Sigmoid colon (tissue), 7 donors: Measurements from ENCODE around the gene FAM3B. TPM values are rescaled to one million over a fixed set of nuclear protein-coding genes. Genes with fewer than 3 reads are reported as not detected.

Experiments used
- DNase-seq: peaks from one replicate; pipeline ENCODE4 v3.0.0-alpha.2; 2019
- H3K27ac ChIP-seq, 4 donors: fragments of 200-600 bp; sonication (generic); one replicate each; pipeline ENCODE4 v1.5.1; 2016 to 2019; ENCODE audit warnings: mild to moderate bottlenecking in 1 of 4
- H3K27me3 ChIP-seq, 3 donors: fragments of 200-600 bp; sonication (generic); one replicate each; pipeline ENCODE4 v1.5.1; 2019; ENCODE audit warnings: mild to moderate bottlenecking in 1 of 3
- H3K36me3 ChIP-seq, 4 donors: fragments of 200-600 bp; sonication (generic); one replicate each; pipeline ENCODE4 v1.5.1; 2016 to 2019
- H3K4me1 ChIP-seq, 4 donors: fragments of 200-600 bp; sonication (generic); one replicate each; pipeline ENCODE4 v1.5.1; 2017 to 2019
- H3K4me3 ChIP-seq, 4 donors: fragments of 200-600 bp; sonication (generic); one replicate each; pipeline ENCODE4 v1.5.1; 2017 to 2019; ENCODE audit warnings: mild to moderate bottlenecking in 2 of 4, moderate library complexity in 1 of 4
- H3K9me3 ChIP-seq, 4 donors: fragments of 200-600 bp in 3 of 4; sonication (generic) in 3 of 4; one replicate each; pipeline versions ENCODE4 v1.5.1 to v1.6.1; 2013 to 2019
- CTCF ChIP-seq, 4 experiments: fragments of 450-650 bp in 3 of 4; fragments of 200-600 bp in 1 of 4; IDR thresholded peaks; one replicate each; pipeline ENCODE4 v1.5.1; 2016 to 2019; ENCODE audit warnings: antibody characterized with exemption in 4 of 4, mild to moderate bottlenecking in 3 of 4, moderate library complexity in 2 of 4
- EP300 ChIP-seq, 4 donors: sonication (generic); formaldehyde crosslinking; IDR thresholded peaks; one replicate each; pipeline ENCODE4 v1.6.1; 2017; ENCODE audit warnings: antibody characterized with exemption in 4 of 4
- POLR2A ChIP-seq, 2 donors: fragments of 450-650 bp; IDR thresholded peaks; one replicate each; pipeline ENCODE4 v1.6.1; 2016; ENCODE audit warnings: antibody characterized with exemption in 2 of 2, mild to moderate bottlenecking in 2 of 2, moderate library complexity in 2 of 2
- POLR2AphosphoS5 ChIP-seq, 4 donors: sonication (generic); formaldehyde crosslinking; IDR thresholded peaks; one replicate each; pipeline ENCODE4 v1.6.1; 2017; ENCODE audit warnings: antibody characterized with exemption in 4 of 4
- whole genome bisulfite sequencing, 2 donors: extraction: QIAGEN DNeasy Blood & Tissue Kit; methylation state at CpG; one replicate each; pipeline ENCODE4 v1.1.7; 2013; 5-methylcytosine and 5-hydroxymethylcytosine counted together
- intact Hi-C: fragments of 100-400 bp; cut with DNase I; formaldehyde crosslinking; loops from one replicate; pipeline ENCODE4 v1.15.1; 2023
- polyA plus RNA-seq, 3 donors: library from polyadenylated mRNA; stranded (reverse); fragments of 200-250 nt; gene quantifications; one replicate each; pipeline ENCODE4 v1.2.3, GENCODE V29; 2013
- total RNA-seq, 4 donors: library from RNA; depleted of rRNA; stranded (reverse); fragments of >200 nt; gene quantifications; one replicate each; pipeline ENCODE4 v1.1.0, GENCODE V29; 2016
- donor health status: healthy with polysubstance abuse.
- donor health status: Bipolar disorder and iron deficiency.
- donor health status: healthy.

FAM3B gene
- total and polyA plus RNA-seq, 7 donors = 0.16 to 2.5 (median 1.4) TPM; not detected in 4

DNA sequence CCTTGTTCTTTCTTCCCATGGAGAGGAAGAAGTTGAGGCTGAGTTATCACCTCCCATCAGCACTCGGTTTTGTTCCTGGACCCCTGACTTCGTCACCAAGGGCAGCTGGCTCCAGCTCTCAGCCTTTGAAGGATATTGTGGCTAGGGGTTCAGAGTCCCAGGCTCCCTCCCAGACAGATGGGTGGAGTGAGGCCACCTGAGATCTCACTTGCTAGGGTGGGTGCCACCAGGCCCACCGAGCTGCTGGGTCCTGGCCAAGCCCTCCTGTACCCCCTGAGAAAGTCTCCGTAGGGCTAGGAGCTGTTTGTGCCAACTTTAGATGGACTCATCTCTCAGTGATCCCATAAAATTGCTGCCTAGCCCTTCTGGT lies 52.1 kb downstream of the FAM3B start:
- intact Hi-C loops = loop anchor here (10.0 kb wide), 1 partner anchor 46 kb away; no protein-coding TSS in a partner anchor
- WGBS, 2 donors = 52 to 53% methylated on average over 4 of the region's 4 CpGs
- Histone ChIP-seq H3K4me3 (peak overlapping the region in 1 of 4 donors; percentile 45), H3K9me3 (no peaks in the 10 kb centered on the region), H3K4me1 (peaks cover 0 to 13% (median 5%) of the 10 kb centered on the region in 4 donors), H3K27ac (peak overlapping the region; percentile 35 to 47 (median 44)), H3K36me3 (no peaks in the 10 kb centered on the region), H3K27me3 (peaks cover 2 to 29% (median 8%) of the 10 kb centered on the region in 3 donors)
- DNase-seq = peak; percentile 61
- no peak for TF ChIP-seq CTCF (IDR thresholded peaks at IDR 0.05)
- TF ChIP-seq POLR2AphosphoS5 (IDR thresholded peaks at IDR 0.05) = no peak
- TF ChIP-seq EP300 (IDR thresholded peaks at IDR 0.05) = no peak
- TF ChIP-seq POLR2A (IDR thresholded peaks at IDR 0.05) = no peak

DNA sequence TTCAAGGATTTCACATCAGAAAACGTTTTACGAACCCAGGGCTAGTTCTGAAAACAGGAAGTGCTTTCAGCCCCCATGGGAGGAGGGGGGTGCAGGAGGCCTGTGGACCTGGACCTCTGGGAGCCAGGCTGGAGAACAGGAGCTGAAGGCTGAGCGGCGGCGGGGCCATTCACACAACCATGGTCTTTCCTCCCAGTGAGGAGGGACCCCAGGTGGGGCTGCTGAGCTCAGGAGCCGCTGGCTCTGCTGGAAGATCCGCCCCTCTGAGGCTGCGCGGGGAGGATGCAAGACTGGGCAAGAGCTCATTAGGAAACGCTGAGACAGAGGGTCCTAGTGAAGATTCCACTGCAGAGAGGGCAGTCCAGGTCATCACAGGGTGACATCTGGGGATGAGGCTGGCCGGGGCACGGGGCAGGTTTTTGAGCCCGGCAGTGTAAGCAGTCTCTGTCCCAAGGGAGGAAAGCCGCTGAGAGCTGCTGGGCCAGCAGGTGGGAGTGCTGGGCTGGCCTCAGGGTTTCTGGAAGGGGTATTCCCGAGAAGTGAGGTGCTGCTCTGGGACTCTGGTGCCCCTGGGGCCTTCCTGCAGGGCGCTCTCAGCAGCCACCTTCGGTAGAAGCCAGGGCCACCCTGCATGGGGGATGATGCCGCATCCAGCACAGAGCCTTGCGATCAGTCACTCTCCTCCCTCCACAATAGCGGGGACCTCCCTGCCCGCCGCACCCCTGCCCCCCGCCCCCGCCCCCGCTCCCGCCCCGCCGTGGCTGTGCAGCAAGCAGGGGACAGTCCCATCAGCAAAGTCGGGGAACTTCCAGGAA lies 52.7 kb downstream of the FAM3B start:
- peaks cover 2 to 29% (median 8%) of the 10 kb centered on the region in 3 donors for H3K27me3 ChIP-seq
- intact Hi-C loops = loop anchor here (10.0 kb wide), 1 partner anchor 45 kb away; no protein-coding TSS in a partner anchor
- H3K4me3 ChIP-seq = peak overlapping the region in 3 of 4 donors; percentile 26 to 45 (median 38)
- H3K4me1 ChIP-seq = peaks cover 0 to 13% (median 5%) of the 10 kb centered on the region in 4 donors
- peak; percentile 69 for DNase-seq
- no peak for TF ChIP-seq POLR2AphosphoS5 (IDR thresholded peaks at IDR 0.05)
- TF ChIP-seq POLR2A (IDR thresholded peaks at IDR 0.05) = no peak
- TF ChIP-seq EP300 (IDR thresholded peaks at IDR 0.05) = no peak
- no peak for TF ChIP-seq CTCF (IDR thresholded peaks at IDR 0.05)
- H3K36me3 ChIP-seq = no peaks in the 10 kb centered on the region
- 22 to 56% methylated on average over 29 of the region's 29 CpGs for WGBS, 2 donors
- H3K27ac ChIP-seq = peak overlapping the region in 3 of 4 donors; percentile 44 to 47 (median 44)
- H3K9me3 ChIP-seq = no peaks in the 10 kb centered on the region

- DNase-seq = peak; percentile 48
- peaks cover 2 to 29% (median 8%) of the 10 kb centered on the region in 3 donors for H3K27me3 ChIP-seq
- 66 to 79% methylated on average over 30 of the region's 30 CpGs for WGBS, 2 donors
- TF ChIP-seq EP300 (IDR thresholded peaks at IDR 0.05) = no peak
- no peak for TF ChIP-seq CTCF (IDR thresholded peaks at IDR 0.05)
- no peak for TF ChIP-seq POLR2AphosphoS5 (IDR thresholded peaks at IDR 0.05)
- intact Hi-C loops = loop anchor here (10.0 kb wide), 1 partner anchor 45 kb away; no protein-coding TSS in a partner anchor
- no peaks in the 10 kb centered on the region for H3K36me3 ChIP-seq
- peak overlapping the region in 3 of 4 donors; percentile 26 to 45 (median 38) for H3K4me3 ChIP-seq
- H3K27ac ChIP-seq = peak overlapping the region in 3 of 4 donors; percentile 28 to 47 (median 44)
- H3K9me3 ChIP-seq = no peaks in the 10 kb centered on the region
- H3K4me1 ChIP-seq = peaks cover 0 to 13% (median 5%) of the 10 kb centered on the region in 4 donors
These were observed 53.6 kb downstream of the FAM3B start for GRCh38 chr21:41369920-41370839.

- 85 to 87% methylated on average over 12 of the region's 12 CpGs for WGBS, 2 donors
- no peak overlapping the region for H3K4me3 ChIP-seq
- intact Hi-C loops = no loop called here
These were observed 54.5 kb downstream of the FAM3B start for GRCh38 chr21:41370840-41371684.

More at GRCh38 chr21:41370840-41371684, 54.5 kb downstream of the FAM3B start:
- TF ChIP-seq CTCF (IDR thresholded peaks at IDR 0.05) (no peak), POLR2A (IDR thresholded peaks at IDR 0.05) (no peak), POLR2AphosphoS5 (IDR thresholded peaks at IDR 0.05) (no peak), EP300 (IDR thresholded peaks at IDR 0.05) (no peak)
- Histone ChIP-seq H3K27ac (no peak overlapping the region), H3K9me3 (no peaks in the 10 kb centered on the region), H3K4me1 (peaks cover 0 to 13% (median 5%) of the 10 kb centered on the region in 4 donors), H3K36me3 (no peaks in the 10 kb centered on the region), H3K27me3 (peaks cover 2 to 29% (median 8%) of the 10 kb centered on the region in 3 donors)
- peak; percentile 51 for DNase-seq
